ENCODE data around the gene PARVA.
"Not testable (repeated sequence)": the region's sequence is repeated elsewhere in the genome, so short reads cannot be mapped to it uniquely, and the experiment has no call there.

PARVA gene

GRCh38 chr11:12517741-12518140 is 140.4 kb downstream of the PARVA start:
- no peak for TF ChIP-seq CTCF (IDR thresholded peaks at IDR 0.05; ENCODE audit: borderline replicate concordance, insufficient read depth, low read depth, low read length)
- no peak overlapping the region for H3K4me3 ChIP-seq (ENCODE audit: low read depth, low read length)

GRCh38 chr11:12518606-12519385 is 141.4 kb downstream of the PARVA start:
- no peak for TF ChIP-seq CTCF (IDR thresholded peaks at IDR 0.05; ENCODE audit: borderline replicate concordance, insufficient read depth, low read depth, low read length)
- no peak overlapping the region for H3K4me3 ChIP-seq (ENCODE audit: low read depth, low read length)

GRCh38 chr11:12520054-12520453 is 142.7 kb downstream of the PARVA start:
- no peak for TF ChIP-seq CTCF (IDR thresholded peaks at IDR 0.05; ENCODE audit: borderline replicate concordance, insufficient read depth, low read depth, low read length)
- no peak overlapping the region for H3K4me3 ChIP-seq (ENCODE audit: low read depth, low read length)

- not testable (repeated sequence) for H3K4me3 ChIP-seq (ENCODE audit: low read depth, low read length)
Measured at GRCh38 chr11:12520576-12520975, 143.2 kb downstream of the PARVA start.

GRCh38 chr11:12523180-12523924 is 146.0 kb downstream of the PARVA start:
- TF ChIP-seq CTCF (IDR thresholded peaks at IDR 0.05; ENCODE audit: borderline replicate concordance, insufficient read depth, low read depth, low read length): no peak
- no peak overlapping the region for H3K4me3 ChIP-seq (ENCODE audit: low read depth, low read length)

GRCh38 chr11:12524865-12525264 is 147.5 kb downstream of the PARVA start:
- TF ChIP-seq CTCF (IDR thresholded peaks at IDR 0.05; ENCODE audit: borderline replicate concordance, insufficient read depth, low read depth, low read length): no peak
- no peak overlapping the region for H3K4me3 ChIP-seq (ENCODE audit: low read depth, low read length)

GRCh38 chr11:12525466-12526055 is 148.2 kb downstream of the PARVA start:
- no peak for TF ChIP-seq CTCF (IDR thresholded peaks at IDR 0.05; ENCODE audit: borderline replicate concordance, insufficient read depth, low read depth, low read length)
- H3K4me3 ChIP-seq (ENCODE audit: low read depth, low read length): no peak overlapping the region
